GM19351 (cell line): Measurements from ENCODE around the gene GAREM1.
"Not testable (repeated sequence)": the region's sequence is repeated elsewhere in the genome, so short reads cannot be mapped to it uniquely, and the experiment has no call there.

Experiments
- ATAC-seq: cut with Tn5 transposase; IDR thresholded peaks from one replicate; pipeline ENCODE4 v1.9.1; 2021; ENCODE audit warnings: mild to moderate bottlenecking, moderate library complexity; ENCODE audit not compliant: unreplicated experiment

GAREM1 gene

DNA sequence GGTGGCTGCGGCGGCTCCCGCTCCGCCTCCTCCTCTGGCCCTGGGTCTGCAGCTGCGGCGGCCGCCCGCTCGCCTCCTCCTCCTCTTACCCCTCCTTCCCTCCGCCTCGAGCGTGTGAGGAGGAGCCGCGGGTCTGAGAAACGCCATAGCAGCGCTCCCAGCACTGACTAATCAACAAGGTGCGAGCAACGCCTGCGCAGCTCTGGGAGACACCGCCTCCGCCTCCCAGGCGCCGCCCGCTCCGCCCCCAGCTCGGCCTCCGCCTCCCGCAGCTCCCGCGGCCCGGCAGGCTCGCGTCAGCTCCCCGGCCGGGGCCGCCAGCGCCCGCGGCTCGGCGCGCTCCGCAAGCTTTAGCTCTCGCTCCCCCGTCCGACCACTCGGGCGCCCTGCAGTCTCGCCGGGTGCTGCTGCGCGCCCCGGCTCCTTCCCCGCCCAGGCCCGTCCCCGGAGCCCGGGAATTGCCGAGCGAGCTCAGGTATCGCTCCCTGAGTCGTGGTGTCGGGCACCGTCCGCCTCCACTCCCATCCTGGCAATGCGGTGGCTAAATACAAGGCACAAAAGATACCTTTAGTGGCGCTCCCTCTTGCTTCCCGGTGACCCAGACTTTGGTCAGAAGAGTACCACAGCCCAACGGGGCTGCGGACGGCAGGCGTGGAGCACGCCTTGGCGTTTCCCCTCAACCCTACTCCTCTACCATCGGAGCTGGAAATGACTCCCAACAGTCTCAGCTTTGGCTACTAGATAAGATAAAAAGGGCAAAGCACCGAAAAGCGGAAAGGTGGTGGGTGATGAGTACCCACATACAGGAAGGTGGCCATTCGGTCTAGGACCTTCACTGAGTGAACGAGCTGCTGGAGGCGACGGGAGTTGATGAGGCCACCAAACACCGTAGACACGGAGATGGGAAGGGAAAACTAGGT lies at the start of gene GAREM1:
Gene GAREM1 (minus strand): TSS at position 169 of the 920 bp plus-strand sequence. CDS start 454 bp downstream, outside the sequence.
- ATAC-seq, result peak; percentile 94

DNA sequence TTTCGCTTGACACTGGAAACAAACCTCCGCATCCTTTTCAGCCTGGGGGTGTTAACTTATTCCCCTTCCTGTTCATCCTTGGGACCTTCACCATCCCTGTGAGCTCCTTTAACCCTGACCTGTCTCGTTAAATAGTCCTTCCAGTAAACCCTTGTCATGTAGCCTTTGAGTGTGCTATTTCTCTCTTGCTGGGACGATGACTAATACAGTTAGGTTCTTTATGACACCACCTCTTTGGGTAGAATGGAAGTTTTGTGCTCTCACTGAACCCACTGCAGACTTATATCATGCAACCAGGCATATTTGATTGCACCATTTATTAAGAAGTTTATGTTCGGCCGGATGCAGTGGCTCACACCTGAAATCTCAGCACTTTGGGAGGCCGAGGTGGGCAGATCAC lies 40.5 kb upstream of the GAREM1 start:
- ATAC-seq, result no peak

DNA sequence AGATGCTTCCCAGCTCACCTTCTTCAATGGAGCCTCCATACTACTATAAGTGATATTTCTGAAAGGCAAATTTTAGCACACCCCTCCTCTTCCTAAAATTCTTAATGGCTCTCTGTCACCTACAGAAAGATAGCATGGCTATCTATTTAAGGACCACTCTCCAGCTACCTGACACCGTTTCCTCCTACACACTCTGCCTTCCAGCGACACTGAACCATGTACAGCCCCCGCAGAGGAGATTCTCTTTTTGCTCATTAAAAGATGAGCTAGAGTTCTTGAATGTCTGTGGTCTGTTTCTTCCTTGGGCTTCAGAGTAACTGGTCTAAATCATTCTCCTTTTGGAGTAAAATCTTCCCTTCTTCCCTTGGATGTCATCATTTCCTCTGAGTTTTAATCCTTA lies 38.4 kb upstream of the GAREM1 start:
- ATAC-seq, result no peak

DNA sequence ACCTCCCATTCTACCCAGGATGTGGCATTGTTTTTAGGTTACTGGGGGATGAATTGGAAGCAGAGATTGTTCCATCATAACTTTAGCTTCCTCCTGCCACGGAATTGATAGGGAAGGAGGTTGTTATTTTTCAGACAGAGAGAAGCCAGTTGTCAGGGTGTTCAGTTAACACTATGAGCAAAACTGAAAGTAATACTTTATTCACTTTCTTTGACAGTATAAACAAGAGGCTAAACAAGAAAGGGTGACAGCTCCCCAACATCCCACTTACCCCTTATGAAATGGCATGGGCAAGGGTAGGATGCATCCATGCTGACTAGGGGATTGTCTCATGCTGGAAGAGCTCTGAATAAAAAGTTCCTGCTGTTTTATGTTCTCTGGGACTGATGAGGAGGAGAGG lies 36.4 kb upstream of the GAREM1 start:
- ATAC-seq, result peak; percentile 54

DNA sequence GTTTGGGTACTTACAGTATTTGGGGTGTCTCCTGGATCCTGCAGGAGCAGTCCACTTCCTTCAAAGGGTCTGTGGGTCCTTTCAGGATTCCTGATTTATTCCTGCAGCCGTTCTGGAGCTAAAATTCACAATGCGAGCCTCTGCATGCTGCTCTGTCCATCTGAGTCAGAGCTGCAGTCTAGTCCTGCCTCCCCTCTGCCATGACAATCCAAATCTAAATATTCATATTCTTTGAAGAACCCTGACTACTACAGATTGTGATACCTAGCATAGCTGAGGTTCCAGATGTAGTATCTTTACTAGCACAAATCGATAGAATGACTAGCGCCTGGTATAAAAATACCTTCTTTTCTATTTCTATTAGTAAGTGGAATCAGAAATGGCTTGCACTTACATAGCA lies 31.3 kb upstream of the GAREM1 start:
- no peak for ATAC-seq

DNA sequence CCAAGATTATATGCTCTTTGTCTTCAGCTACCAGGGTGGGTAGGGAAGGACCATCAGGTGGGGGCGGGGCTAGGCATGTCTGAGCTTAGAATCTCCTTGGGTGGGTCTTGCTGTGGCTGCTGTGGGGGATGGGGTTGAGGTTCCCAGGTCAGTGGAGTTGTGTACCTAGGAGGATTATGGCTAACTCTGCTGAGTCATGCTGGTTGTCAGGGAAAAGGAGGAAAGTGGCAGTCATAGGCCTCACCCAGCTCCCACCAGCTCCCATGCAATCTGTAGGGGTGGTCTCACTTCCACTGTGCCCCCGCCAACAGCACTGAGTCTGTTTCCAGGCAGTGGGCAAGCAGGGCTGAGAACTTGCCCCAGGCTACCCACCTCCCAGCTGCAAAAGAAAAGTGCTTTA lies 30.6 kb upstream of the GAREM1 start:
- ATAC-seq, result not testable (repeated sequence)

DNA sequence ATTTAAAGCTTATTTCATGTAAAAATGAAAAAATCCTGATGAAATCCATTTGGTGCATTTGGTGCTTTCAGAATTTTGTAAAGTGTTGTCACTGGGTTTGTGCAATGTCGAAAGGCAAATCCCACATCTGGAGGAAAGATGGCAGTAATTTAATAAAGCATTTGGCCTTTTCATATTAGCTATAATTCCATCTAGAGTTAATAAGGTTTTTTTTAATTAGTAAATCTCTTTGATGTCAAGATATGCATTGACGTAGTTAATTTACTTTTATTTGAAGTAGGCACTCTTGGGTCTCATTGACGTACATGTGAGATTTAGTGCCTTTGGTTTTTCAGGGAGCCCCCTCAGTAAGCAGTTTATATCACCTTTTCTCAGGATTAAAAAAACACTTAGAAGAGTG lies 12.3 kb upstream of the GAREM1 start:
- ATAC-seq, result no peak

DNA sequence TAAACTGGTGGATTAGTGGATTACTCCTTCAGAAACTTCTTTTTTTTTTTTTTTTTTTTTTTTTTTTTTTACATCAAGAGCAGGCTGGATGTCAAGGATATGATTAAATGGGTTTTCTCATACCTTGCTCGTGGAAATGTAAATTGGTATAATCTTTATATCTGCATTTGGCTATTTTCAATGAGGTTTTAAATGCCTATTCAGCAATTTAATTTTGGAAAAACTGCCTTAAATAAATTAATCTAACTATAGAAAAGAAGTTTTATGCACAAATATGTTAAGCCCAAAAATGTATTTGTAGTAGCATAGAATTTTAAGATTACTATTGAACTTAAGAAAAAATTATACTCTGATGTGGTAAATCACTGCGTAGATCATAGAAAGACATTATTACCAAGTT lies 11.4 kb upstream of the GAREM1 start:
- ATAC-seq, result no peak

DNA sequence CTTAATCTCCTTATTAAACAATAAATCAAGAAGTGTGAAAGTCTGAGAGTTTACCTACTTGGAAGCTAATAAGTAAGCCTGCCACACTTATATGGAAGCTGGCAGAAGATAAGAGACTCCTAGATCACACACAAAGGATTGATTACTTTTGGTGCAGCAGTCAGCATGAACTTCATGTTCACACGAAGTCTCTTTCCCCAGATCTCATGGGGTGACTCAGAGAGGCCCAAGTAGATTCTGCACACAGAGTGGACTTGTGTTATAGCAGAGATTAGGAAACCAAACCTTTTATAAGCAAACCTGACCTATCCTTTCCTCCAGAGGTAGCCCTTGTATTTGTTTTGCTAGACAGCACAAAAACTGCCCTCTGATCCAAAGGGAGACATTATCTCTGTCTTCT lies 9.9 kb upstream of the GAREM1 start:
- no peak for ATAC-seq

DNA sequence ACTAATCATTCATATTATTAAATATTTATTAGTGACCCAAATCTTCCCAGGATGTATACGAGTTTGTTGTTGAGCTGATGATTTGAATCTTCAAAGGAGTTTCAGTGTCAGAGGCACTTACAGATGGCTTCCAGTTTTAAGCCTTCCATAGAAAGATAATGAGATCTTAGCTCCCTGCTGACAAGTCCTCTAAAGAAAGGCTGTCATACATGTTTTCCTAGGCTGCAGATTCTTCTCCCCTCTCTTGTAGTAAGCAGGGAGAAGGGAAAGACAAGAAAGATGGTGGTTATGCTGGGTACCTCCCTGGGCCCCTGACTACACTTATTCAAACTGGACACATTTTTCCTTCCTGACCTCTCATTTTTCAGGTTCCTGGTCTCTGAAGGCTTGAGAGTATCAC lies 8.1 kb upstream of the GAREM1 start:
- ATAC-seq, result no peak

DNA sequence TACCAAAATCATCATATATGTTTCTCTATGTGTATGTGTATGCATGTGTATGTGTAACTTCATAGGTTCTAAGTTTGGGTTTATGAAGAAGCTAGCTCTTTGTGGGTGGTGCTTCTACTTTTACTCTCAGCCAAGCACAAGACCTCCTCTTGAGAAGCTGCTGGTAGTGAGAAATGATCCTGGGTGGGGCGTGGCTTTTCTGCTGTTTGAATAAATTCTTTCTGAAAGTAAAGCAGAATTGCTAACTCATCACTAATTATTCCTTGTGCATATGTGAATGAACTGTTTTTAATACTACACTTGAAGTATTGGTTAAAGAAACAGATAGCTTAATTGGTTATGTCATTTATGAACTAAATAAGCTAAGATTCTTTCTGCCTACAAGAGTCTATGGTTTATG lies 7.6 kb upstream of the GAREM1 start:
- ATAC-seq, result no peak

DNA sequence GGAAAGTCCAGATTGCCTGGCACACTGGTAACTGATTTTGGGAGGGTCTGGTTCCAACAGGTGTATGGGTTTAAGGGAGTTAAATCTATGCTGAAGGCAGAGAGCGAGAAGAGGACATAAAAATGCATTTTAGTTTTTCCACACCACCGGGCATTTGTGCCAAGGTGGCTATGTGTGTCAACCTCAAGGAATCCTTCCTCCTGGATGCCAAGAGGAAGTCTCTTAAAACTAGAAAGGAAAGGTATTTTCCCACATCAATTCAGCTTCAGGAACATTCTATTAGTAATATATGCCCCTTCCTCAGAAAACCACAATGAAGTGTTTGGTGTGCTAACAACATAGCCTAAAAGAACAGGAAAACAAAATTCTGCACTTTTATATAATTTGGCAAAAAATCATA lies 5.4 kb upstream of the GAREM1 start:
- no peak for ATAC-seq

DNA sequence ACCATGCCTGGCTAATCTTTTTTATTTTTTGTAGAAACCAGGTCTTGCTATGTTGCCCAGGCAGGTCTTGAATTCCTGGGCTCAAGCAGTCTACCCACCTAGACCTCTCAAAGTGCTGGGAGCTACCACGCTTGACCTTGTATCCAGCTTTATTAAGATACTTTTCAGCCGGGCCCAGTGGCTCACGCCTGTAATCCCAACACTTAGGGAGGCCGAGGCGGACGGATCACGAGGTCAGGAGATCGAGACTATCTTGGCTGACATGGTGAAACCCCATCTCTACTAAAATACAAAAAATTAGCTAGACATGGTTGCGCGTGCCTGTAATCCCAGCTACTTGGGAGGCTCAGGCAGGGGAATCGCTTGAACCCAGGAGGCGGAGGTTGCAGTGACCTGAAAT lies 4.4 kb upstream of the GAREM1 start:
- ATAC-seq, result not testable (repeated sequence)

DNA sequence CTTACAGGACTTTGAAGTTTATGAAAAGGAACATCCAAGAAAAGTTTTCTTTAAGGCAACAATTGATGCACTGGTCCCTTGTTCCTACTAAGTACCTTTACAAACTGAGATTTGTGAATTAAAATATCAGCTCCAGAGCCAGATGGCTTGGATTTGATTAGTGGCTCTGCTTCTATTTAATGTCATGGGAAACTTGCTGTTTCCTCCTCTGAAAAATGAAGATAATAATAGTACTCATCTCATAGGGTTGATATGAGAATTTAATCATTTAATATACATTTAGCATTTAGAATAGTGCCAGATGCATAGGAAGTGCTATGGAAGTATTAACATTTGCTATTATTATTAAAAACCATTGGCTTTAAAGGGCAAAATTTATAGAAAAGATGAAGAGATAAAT lies 2.6 kb upstream of the GAREM1 start:
- ATAC-seq, result no peak

DNA sequence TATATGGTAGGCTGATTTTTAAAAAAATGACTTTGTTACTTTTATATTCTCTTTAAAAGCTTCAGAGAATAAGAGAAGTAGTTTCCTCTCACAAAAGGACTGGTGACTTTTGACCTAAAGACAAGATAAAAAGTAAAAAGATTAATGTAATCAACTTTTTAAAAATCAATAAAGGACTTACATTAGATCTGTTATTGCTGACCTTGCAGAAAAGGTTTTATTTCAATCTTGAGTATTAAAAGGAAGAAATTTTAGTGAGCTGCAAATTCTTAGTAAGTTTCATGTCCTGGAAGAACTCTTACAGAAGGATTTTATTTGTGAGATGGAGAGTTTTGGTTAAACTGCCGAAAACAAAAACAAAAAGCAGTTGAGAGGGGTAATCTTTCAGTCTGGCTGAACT lies 2.2 kb upstream of the GAREM1 start:
- no peak for ATAC-seq

DNA sequence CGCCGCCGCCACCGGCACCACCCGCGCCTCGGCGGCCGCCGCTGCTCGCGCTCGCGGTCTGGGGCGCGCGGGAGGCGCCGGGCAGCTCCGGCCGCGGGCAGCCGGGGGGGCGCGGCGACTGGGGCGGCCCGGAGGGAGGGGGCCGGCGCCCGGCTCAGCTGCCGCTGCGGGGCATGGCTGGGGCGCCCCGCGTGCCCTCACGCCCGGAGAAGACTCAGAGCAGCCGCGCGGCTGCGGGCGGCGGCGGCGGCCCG lies 295 bp downstream of the GAREM1 start:
- ATAC-seq, result no peak

DNA sequence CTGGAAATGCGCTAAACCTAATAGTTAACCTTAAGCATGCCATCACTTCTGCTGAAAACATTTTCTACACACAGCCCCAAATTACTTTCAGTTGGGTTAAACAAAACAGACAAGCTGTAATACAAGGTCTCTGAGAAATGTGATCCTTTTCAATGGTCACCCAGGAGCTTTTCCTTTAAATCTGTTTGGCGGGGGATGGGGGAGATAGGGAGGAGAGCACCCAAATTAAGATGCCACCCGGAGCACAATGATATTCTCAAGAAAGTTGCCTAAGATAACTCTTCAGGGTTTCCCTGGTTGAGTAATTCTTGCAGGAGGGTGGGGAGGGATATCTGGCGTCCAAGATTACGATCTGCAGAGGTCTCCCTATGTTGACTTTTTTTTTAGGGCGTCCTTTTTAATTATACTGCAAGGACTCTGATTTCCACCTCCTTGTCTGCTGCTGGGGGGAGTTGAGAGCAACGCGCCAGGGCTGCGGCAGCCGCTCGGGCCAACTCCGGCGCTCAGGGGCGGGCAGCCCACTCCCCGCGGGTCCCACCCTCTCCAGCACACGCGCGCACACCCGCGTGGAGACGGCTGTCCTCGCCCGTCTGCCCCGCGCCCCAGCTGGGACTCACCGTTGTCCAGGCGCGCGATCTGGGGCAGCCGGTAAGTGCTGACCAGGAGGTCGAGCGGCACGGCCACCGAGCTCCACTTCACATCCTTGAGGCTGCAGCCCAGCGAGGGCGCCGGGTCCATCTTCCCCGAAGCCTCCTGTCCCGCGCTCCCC lies 807 bp downstream of the GAREM1 start:
- ATAC-seq, result peak; percentile 1

DNA sequence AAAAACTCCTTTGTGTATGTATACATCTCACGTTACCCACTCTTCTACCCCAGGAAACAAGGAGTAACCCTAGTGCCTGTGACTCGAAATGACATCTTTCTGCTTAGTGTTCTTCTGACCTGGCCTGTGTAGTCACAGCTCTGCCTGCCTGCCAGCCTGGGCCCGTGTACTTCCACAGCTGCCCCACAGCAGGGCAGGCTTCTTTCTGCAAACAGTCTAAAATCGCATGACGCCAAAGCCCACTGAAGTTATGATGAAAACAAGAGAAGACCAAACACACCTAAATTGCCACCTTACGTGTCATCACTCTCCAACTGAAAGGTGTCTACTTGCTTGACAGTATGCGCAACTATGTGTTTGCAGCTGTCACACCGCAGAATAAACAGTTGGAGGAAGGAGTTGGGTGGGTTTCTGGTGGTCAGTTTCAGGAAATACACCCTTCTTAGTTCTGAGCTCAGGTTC lies 1.5 kb downstream of the GAREM1 start:
- ATAC-seq, result no peak

DNA sequence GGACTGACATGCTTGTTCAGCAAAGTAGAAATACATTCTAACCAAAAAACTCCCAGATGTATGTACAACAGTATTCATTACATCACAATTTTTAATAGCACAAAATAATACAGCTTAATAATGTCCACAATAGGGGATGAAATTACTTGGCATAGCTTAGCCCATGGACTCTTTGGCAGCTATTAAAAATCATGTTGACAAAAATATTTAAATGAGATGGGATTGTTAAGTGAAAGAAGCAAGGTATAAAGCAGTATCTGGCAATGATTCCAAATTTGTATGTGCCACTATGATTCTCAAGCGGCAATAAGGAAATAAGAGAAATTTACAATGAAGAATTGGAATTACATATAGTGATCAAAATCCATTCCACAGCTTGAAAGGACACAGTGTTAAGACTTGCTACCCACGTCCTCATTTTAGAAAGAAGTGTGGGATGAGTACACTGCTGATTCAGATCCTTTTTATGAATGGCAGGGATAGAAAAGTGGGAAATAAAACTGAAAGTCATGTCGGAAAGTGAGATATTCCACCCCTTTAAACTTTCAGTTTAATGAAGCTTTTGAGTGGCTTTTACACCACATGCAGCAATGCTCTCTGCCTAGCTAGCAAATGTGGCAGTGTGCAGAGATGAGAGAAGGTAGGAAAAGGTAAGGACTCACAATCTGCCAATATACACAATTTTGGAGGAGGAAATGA lies 2.4 kb downstream of the GAREM1 start:
- ATAC-seq, result no peak

DNA sequence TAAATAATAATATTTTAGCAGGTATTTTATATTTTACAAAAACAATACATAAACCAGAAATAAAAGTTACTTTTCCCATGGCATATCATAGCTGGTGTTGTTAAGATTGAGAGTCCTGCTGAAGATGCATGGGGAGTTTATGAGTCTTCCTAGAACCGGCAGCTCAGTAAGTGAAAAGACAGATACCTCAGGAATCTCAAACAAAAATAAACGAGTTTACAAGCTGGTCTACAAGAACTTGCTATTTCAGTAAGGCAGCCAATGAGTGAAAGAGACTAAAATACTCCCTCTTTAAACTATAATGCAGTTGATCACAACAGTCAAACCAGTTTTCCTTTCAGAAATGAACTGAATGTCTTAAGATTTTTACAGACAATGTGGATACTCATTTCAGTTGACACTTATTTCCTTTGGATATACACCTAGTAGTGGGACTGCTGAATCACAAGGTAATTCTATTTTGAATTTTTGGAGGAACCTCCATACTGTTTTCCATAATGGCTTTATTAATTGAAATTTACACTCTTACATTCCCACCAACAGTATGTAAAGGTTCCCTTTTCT lies 8.9 kb downstream of the GAREM1 start:
- ATAC-seq, result no peak

DNA sequence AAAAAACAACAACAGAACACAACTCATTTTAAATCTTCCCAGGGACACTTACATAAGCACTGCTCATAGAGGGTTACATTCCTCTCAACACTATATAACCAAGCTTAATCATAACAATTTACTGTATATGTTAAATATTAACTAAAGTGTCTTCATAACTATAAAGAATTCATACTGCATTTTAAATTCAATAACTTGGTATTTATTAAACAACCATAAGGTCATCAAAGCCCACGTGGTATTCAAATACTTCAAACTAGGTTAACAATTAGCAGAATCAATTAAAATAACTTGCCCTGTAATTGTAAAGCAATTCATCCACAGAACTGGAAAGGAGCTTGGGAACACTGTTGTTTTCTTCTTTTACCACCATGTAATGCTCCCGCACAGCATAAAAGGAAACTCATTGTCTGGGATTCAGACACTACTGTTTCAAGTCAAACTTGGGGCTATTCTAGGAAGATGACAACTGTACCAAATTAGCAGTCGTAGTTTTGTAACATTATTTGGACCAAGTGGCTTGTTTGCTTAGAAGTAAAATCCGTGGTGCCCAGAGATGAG lies 10.4 kb downstream of the GAREM1 start:
- ATAC-seq, result no peak
